ENCODE results near the gene PAFAH2. TPM values are rescaled to one million over a fixed set of nuclear protein-coding genes. Genes with fewer than 3 reads are reported as not detected.

PAFAH2 gene
- total RNA-seq, 1 experiment from 2014 or later = 13.0 TPM

- Histone ChIP-seq H3K9me2 (ENCODE audit: insufficient read depth) (no peaks in the 10 kb centered on the region), H3K27me3 (ENCODE audit: insufficient read depth, low read length) (no peaks in the 10 kb centered on the region), H3K79me2 (ENCODE audit: insufficient read depth, low read length) (no peaks in the 10 kb centered on the region), H3K9ac (ENCODE audit: low read length) (no peak overlapping the region), H3K9me3 (ENCODE audit: control insufficient read depth in 1 of 2, insufficient read depth in 1 of 2, low read depth in 1 of 2, low read length in 2 of 2) (no peaks in the 10 kb centered on the region), H3K27ac (ENCODE audit: low read depth, low read length) (no peak overlapping the region), H3K4me2 (ENCODE audit: low read length) (no peak overlapping the region), H3K4me3 (replicated peaks in 1 of 2; ENCODE audit: low read depth in 1 of 2, low read length in 2 of 2) (no peak overlapping the region), H3K36me3 (ENCODE audit: control insufficient read depth in 1 of 2, insufficient read depth in 2 of 2, low read length in 2 of 2) (no peaks in the 10 kb centered on the region), H4K20me1 (ENCODE audit: insufficient read depth) (no peaks in the 10 kb centered on the region), H2AFZ (ENCODE audit: low read depth, low read length, poor library complexity, severe bottlenecking) (no peak overlapping the region), H3K4me1 (ENCODE audit: control insufficient read depth in 1 of 2, insufficient read depth in 2 of 2, low read length in 2 of 2) (peaks cover 0 to 8% of the 10 kb centered on the region in 2 experiments; a peak in 1 of 4 replicates)
- RAD21 ChIA-PET (ENCODE audit: low non-redundant PET in 1 of 2, low total read pairs in 2 of 2, uncharacterized antibody in 2 of 2, unreplicated experiment in 2 of 2) = no interaction called here
- ATAC-seq (no peak), DNase-seq (ENCODE audit: low read depth, low spot score) (no peak)
- intact Hi-C loops (cut with micrococcal nuclease) = no loop called here
- no peak for TF ChIP-seq TCF7L2 (IDR thresholded peaks at IDR 0.05; ENCODE audit: borderline replicate concordance, extremely low read depth, insufficient read depth, insufficient read length)
- TF ChIP-seq ZBTB33 (IDR thresholded peaks at IDR 0.05; ENCODE audit: extremely low read depth, insufficient replicate concordance, low read length) = no peak
- no peak for TF ChIP-seq CBX3 (IDR thresholded peaks at IDR 0.05; ENCODE audit: low read depth)
- no peak for TF ChIP-seq SP1 (IDR thresholded peaks at IDR 0.05; ENCODE audit: low read depth)
- no peak for TF ChIP-seq SRF (IDR thresholded peaks at IDR 0.05; ENCODE audit: low read depth)
- no peak for TF ChIP-seq EZH2phosphoT487 (IDR thresholded peaks at IDR 0.05; ENCODE audit: borderline replicate concordance)
- no peak for TF ChIP-seq ZFX (IDR thresholded peaks at IDR 0.05)
- no peak for TF ChIP-seq CEBPB (IDR thresholded peaks at IDR 0.05; ENCODE audit: low read depth)
- TF ChIP-seq POLR2A (IDR thresholded peaks at IDR 0.05; ENCODE audit: borderline replicate concordance, extremely low read depth, insufficient read depth, insufficient read length) = no peak
- no peak for TF ChIP-seq REST (IDR thresholded peaks at IDR 0.05; ENCODE audit: low read depth)
- TF ChIP-seq ZNF274 (IDR thresholded peaks at IDR 0.05; ENCODE audit: low read depth, low read length) = no peak
- TF ChIP-seq YY1 (IDR thresholded peaks at IDR 0.05; ENCODE audit: extremely low read depth, insufficient replicate concordance, low read depth, low read length) = no peak
- no peak for TF ChIP-seq POLR2AphosphoS5 (IDR thresholded peaks at IDR 0.05; ENCODE audit: low read depth, low read length)
- no peak for TF ChIP-seq CTCF (IDR thresholded peaks at IDR 0.05 in 2 of 3, conservative IDR thresholded peaks at IDR 0.05 in 1 of 3; ENCODE audit: borderline replicate concordance in 1 of 3, insufficient read depth in 1 of 3, low read depth in 2 of 3, low read length in 2 of 3)
- TF ChIP-seq SIN3A (IDR thresholded peaks at IDR 0.05; ENCODE audit: low read depth) = no peak
- BruUV-seq (replicated peaks) = no TSS peak
- CTCF ChIA-PET = no interaction called here
- POLR2A ChIA-PET = no interaction called here
Observed at GRCh38 chr1:25916460-25916859, 81.4 kb downstream of the PAFAH2 start.
